Measurements from ENCODE around the gene HSPA12B.
"Not testable (repeated sequence)": the region's sequence is repeated elsewhere in the genome, so short reads cannot be mapped to it uniquely, and the experiment has no call there.

Gene HSPA12B

GRCh38 chr20:3781153-3781910 is 48.8 kb downstream of the HSPA12B start, which contains the start of gene SPEF1:
TSS of gene SPEF1 (minus strand) at chr20:3781448. CDS start at chr20:3781287, 161 bp downstream.
- in situ Hi-C loops (cut with MboI; ENCODE audit: low sequenced_read_pairs), result no loop called here
- H3K9me3 ChIP-seq, result no peaks in the 10 kb centered on the region
- no peaks in the 10 kb centered on the region for H3K27me3 ChIP-seq (ENCODE audit: low read depth)
- peak; percentile 91 to 98 for DNase-seq (ENCODE audit: low spot score in 2 of 2)
- peaks cover 9% of the 10 kb centered on the region; the same call in 1 of the 2 replicates for H3K36me3 ChIP-seq (replicated peaks)
- peak within 1 kb of the TSS; percentile 24 for H3K4me3 ChIP-seq
- H3K4me1 ChIP-seq, result peaks cover 2% of the 10 kb centered on the region; the same call in 1 of the 2 replicates

- Histone ChIP-seq H3K4me3 (no peak overlapping the region), H3K36me3 (replicated peaks) (peaks cover 9% of the 10 kb centered on the region; the same call in 1 of the 2 replicates), H3K27me3 (ENCODE audit: low read depth) (no peaks in the 10 kb centered on the region), H3K9me3 (no peaks in the 10 kb centered on the region), H3K4me1 (peaks cover 8% of the 10 kb centered on the region)
- in situ Hi-C loops (cut with MboI; ENCODE audit: low sequenced_read_pairs), result no loop called here
- no peak for DNase-seq (ENCODE audit: low spot score in 2 of 2)
Measured at GRCh38 chr20:3782597-3782996, 50.1 kb downstream of the HSPA12B start.

GRCh38 chr20:3783068-3783489 is 50.6 kb downstream of the HSPA12B start:
- peaks cover 9% of the 10 kb centered on the region; the same call in 1 of the 2 replicates for H3K36me3 ChIP-seq (replicated peaks)
- in situ Hi-C loops (cut with MboI; ENCODE audit: low sequenced_read_pairs), result no loop called here
- no peaks in the 10 kb centered on the region for H3K9me3 ChIP-seq
- no peak for DNase-seq (ENCODE audit: low spot score in 2 of 2)
- H3K27me3 ChIP-seq (ENCODE audit: low read depth), result no peaks in the 10 kb centered on the region
- H3K4me3 ChIP-seq, result no peak overlapping the region
- H3K4me1 ChIP-seq, result peaks cover 8% of the 10 kb centered on the region

GRCh38 chr20:3783511-3784195 is 51.2 kb downstream of the HSPA12B start:
- H3K4me3 ChIP-seq, result no peak overlapping the region
- in situ Hi-C loops (cut with MboI; ENCODE audit: low sequenced_read_pairs), result no loop called here
- peaks cover 8% of the 10 kb centered on the region for H3K4me1 ChIP-seq
- peaks cover 9% of the 10 kb centered on the region; the same call in 1 of the 2 replicates for H3K36me3 ChIP-seq (replicated peaks)
- no peaks in the 10 kb centered on the region for H3K27me3 ChIP-seq (ENCODE audit: low read depth)
- H3K9me3 ChIP-seq, result no peaks in the 10 kb centered on the region
- DNase-seq (ENCODE audit: low spot score in 2 of 2), result no peak

- peaks cover 9% of the 10 kb centered on the region; the same call in 1 of the 2 replicates for H3K36me3 ChIP-seq (replicated peaks)
- DNase-seq (ENCODE audit: low spot score in 2 of 2), result no peak
- in situ Hi-C loops (cut with MboI; ENCODE audit: low sequenced_read_pairs), result no loop called here
- no peaks in the 10 kb centered on the region for H3K27me3 ChIP-seq (ENCODE audit: low read depth)
- no peak overlapping the region for H3K4me3 ChIP-seq
- H3K4me1 ChIP-seq, result peaks cover 8% of the 10 kb centered on the region
- no peaks in the 10 kb centered on the region for H3K9me3 ChIP-seq
Measured at GRCh38 chr20:3784216-3784853, 51.9 kb downstream of the HSPA12B start.

- no peak for DNase-seq (ENCODE audit: low spot score in 2 of 2)
- no peaks in the 10 kb centered on the region for H3K27me3 ChIP-seq (ENCODE audit: low read depth)
- H3K9me3 ChIP-seq, result no peaks in the 10 kb centered on the region
- in situ Hi-C loops (cut with MboI; ENCODE audit: low sequenced_read_pairs), result no loop called here
- peaks cover 9% of the 10 kb centered on the region; the same call in 1 of the 2 replicates for H3K36me3 ChIP-seq (replicated peaks)
- H3K4me1 ChIP-seq, result peaks cover 8% of the 10 kb centered on the region
- no peak overlapping the region for H3K4me3 ChIP-seq
Measured at GRCh38 chr20:3784863-3785239, 52.4 kb downstream of the HSPA12B start.

GRCh38 chr20:3785240-3786125 is 53.0 kb downstream of the HSPA12B start:
- peak overlapping the region; percentile 39 for H3K4me3 ChIP-seq
- no peaks in the 10 kb centered on the region for H3K27me3 ChIP-seq (ENCODE audit: low read depth)
- no peaks in the 10 kb centered on the region for H3K9me3 ChIP-seq
- peaks cover 8% of the 10 kb centered on the region for H3K4me1 ChIP-seq
- peaks cover 9% of the 10 kb centered on the region; the same call in 1 of the 2 replicates for H3K36me3 ChIP-seq (replicated peaks)
- in situ Hi-C loops (cut with MboI; ENCODE audit: low sequenced_read_pairs), result no loop called here
- no peak for DNase-seq (ENCODE audit: low spot score in 2 of 2)

- H3K4me1 ChIP-seq, result peaks cover 6% of the 10 kb centered on the region
- peak overlapping the region; percentile 39 for H3K4me3 ChIP-seq
- peak in 1 of 2 experiments; percentile 61 for DNase-seq (ENCODE audit: low spot score in 2 of 2)
- in situ Hi-C loops (cut with MboI; ENCODE audit: low sequenced_read_pairs), result no loop called here
- peaks cover 9% of the 10 kb centered on the region; the same call in 1 of the 2 replicates for H3K36me3 ChIP-seq (replicated peaks)
- H3K27me3 ChIP-seq (ENCODE audit: low read depth), result no peaks in the 10 kb centered on the region
- H3K9me3 ChIP-seq, result no peaks in the 10 kb centered on the region
Measured at GRCh38 chr20:3786126-3786484, 53.6 kb downstream of the HSPA12B start.

GRCh38 chr20:3786665-3787323 is 54.3 kb downstream of the HSPA12B start, which contains the start of gene CENPB:
TSS of gene CENPB (minus strand) at chr20:3786740. CDS start at chr20:3786483, 257 bp downstream.
- Histone ChIP-seq H3K9me3 (no peaks in the 10 kb centered on the region), H3K36me3 (replicated peaks) (peaks cover 9% of the 10 kb centered on the region; the same call in 1 of the 2 replicates), H3K27me3 (ENCODE audit: low read depth) (no peaks in the 10 kb centered on the region), H3K4me3 (peak within 1 kb of the TSS; percentile 39), H3K4me1 (peaks cover 6% of the 10 kb centered on the region)
- peak; percentile 82 to 93 for DNase-seq (ENCODE audit: low spot score in 2 of 2)
- in situ Hi-C loops (cut with MboI; ENCODE audit: low sequenced_read_pairs), result no loop called here

- DNase-seq (ENCODE audit: low spot score in 2 of 2), result no peak
- no peaks in the 10 kb centered on the region for H3K27me3 ChIP-seq (ENCODE audit: low read depth)
- peaks cover 9% of the 10 kb centered on the region; the same call in 1 of the 2 replicates for H3K36me3 ChIP-seq (replicated peaks)
- peak overlapping the region; percentile 21 for H3K4me3 ChIP-seq
- peaks cover 6% of the 10 kb centered on the region for H3K4me1 ChIP-seq
- in situ Hi-C loops (cut with MboI; ENCODE audit: low sequenced_read_pairs), result no loop called here
- no peaks in the 10 kb centered on the region for H3K9me3 ChIP-seq
Measured at GRCh38 chr20:3787324-3788014, 55.0 kb downstream of the HSPA12B start.

GRCh38 chr20:3788685-3789155 is 56.2 kb downstream of the HSPA12B start:
- peaks cover 9% of the 10 kb centered on the region; the same call in 1 of the 2 replicates for H3K36me3 ChIP-seq (replicated peaks)
- in situ Hi-C loops (cut with MboI; ENCODE audit: low sequenced_read_pairs), result no loop called here
- no peaks in the 10 kb centered on the region for H3K9me3 ChIP-seq
- DNase-seq (ENCODE audit: low spot score in 2 of 2), result peak in 1 of 2 experiments; percentile 56
- H3K27me3 ChIP-seq (ENCODE audit: low read depth), result no peaks in the 10 kb centered on the region
- peaks cover 6% of the 10 kb centered on the region for H3K4me1 ChIP-seq
- H3K4me3 ChIP-seq, result no peak overlapping the region

- in situ Hi-C loops (cut with MboI; ENCODE audit: low sequenced_read_pairs); H3K4me1 ChIP-seq; H3K27me3 ChIP-seq (ENCODE audit: low read depth); H3K4me3 ChIP-seq; H3K36me3 ChIP-seq (replicated peaks); H3K9me3 ChIP-seq; DNase-seq (ENCODE audit: low spot score in 2 of 2): not testable (repeated sequence)
Measured at GRCh38 chr20:3789201-3789600, 56.7 kb downstream of the HSPA12B start.

Measured in HAP-1 (cell line).